Mammary epithelial cell (primary cell): ENCODE measurements around the gene SLC35A3.

Source experiments
- CTCF ChIP-seq, 2 donors: IDR thresholded peaks in 1 of 2; conservative IDR thresholded peaks in 1 of 2; 2 replicates each; pipeline ENCODE4 v1.5.1; 2011 to 2012; ENCODE audit warnings: inconsistent platforms in 2 of 2, low read length in 2 of 2, mild to moderate bottlenecking in 2 of 2, control low read depth in 1 of 2, low read depth in 1 of 2; ENCODE audit not compliant: insufficient read depth in 1 of 2; ENCODE audit errors: extremely low read depth in 1 of 2
- EZH2 ChIP-seq: IDR thresholded peaks from 2 replicates; pipeline ENCODE4 v1.6.1; 2012; ENCODE audit warnings: low read length, inconsistent platforms, borderline replicate concordance

GRCh38 chr1:99963041-99963795 lies 6.6 kb upstream of the SLC35A3 start:
- TF ChIP-seq CTCF (conservative IDR thresholded peaks at IDR 0.05 in 1 of 2, IDR thresholded peaks at IDR 0.05 in 1 of 2; ENCODE audit: extremely low read depth in 1 of 2, insufficient read depth in 1 of 2, low read depth in 1 of 2, low read length in 2 of 2): no peak
- TF ChIP-seq EZH2: no peak
